ENCODE data around the gene TOLLIP. TPM values are rescaled to one million over a fixed set of nuclear protein-coding genes. Genes with fewer than 3 reads are reported as not detected.

The TOLLIP gene
- total and polyA plus RNA-seq, 2 of the 4 experiments (the other 2 are of a cell fraction): 19.7 to 42.9 TPM

- DNase-seq: no peak
- CTCF ChIA-PET: no interaction called here
Measured at GRCh38 chr11:1232021-1232882, 77.2 kb downstream of the TOLLIP start.

More at GRCh38 chr11:1232021-1232882, 77.2 kb downstream of the TOLLIP start:
- BruUV-seq (replicated peaks): no TSS peak
- no peak overlapping the region for H2AFZ ChIP-seq (replicated peaks; ENCODE audit: low read length, poor library complexity)
- intact Hi-C loops (cut with micrococcal nuclease): no loop called here
- POLR2A ChIA-PET (ENCODE audit: unreplicated experiment): no interaction called here
- no peaks in the 10 kb centered on the region for H3K4me1 ChIP-seq (ENCODE audit: control insufficient read depth, insufficient read depth, low read length)
- H3K9ac ChIP-seq (ENCODE audit: low read depth, low read length): no peak overlapping the region
- no peaks in the 10 kb centered on the region for H3K9me1 ChIP-seq (ENCODE audit: insufficient read depth, low read length)
- dilution Hi-C loops (cut with HindIII; ENCODE audit: low sequenced_read_pairs, unreplicated experiment): no loop called here
- no peak overlapping the region for H4K5ac ChIP-seq (ENCODE audit: low read depth, low read length)
- H4K91ac ChIP-seq (ENCODE audit: insufficient read depth, low read depth, low read length): no peak overlapping the region
- no peak overlapping the region for H3K27ac ChIP-seq (ENCODE audit: insufficient read depth, low read length)
- no peak overlapping the region for H2AK9ac ChIP-seq (replicated peaks; ENCODE audit: low read depth, low read length, poor library complexity)
- no peak overlapping the region for H2BK120ac ChIP-seq (ENCODE audit: low read depth, low read length)
- no peak overlapping the region for H4K8ac ChIP-seq (ENCODE audit: low read depth in 2 of 2, low read length in 2 of 2)
- no peak overlapping the region for H3K4me2 ChIP-seq (ENCODE audit: low read depth, low read length)
- WGBS, 2 experiments (ENCODE audit: extremely low coverage in 2 of 2, insufficient read length in 1 of 2): 80% methylated on average over 16 of the region's 46 CpGs; no CpG with 5 or more reads in 1 of the 2 experiments
- TF ChIP-seq RCOR1 (IDR thresholded peaks at IDR 0.05; ENCODE audit: insufficient replicate concordance, low read length): no peak
- TF ChIP-seq SMC3 (IDR thresholded peaks at IDR 0.05; ENCODE audit: low read depth, low read length): no peak
- no peak for TF ChIP-seq NFE2L2 (IDR thresholded peaks at IDR 0.05; ENCODE audit: low read depth, low read length)
- TF ChIP-seq MAFK (IDR thresholded peaks at IDR 0.05; ENCODE audit: low read depth, low read length): no peak
- no peak for TF ChIP-seq CEBPB (IDR thresholded peaks at IDR 0.05; ENCODE audit: low read depth, low read length)
- no peak for TF ChIP-seq MAZ (IDR thresholded peaks at IDR 0.05; ENCODE audit: borderline replicate concordance, low read depth, low read length)
- no peak for TF ChIP-seq USF2 (IDR thresholded peaks at IDR 0.05; ENCODE audit: low read depth, low read length)
- TF ChIP-seq BHLHE40 (IDR thresholded peaks at IDR 0.05; ENCODE audit: low read depth, low read length): no peak
- TF ChIP-seq, protein P1, sequence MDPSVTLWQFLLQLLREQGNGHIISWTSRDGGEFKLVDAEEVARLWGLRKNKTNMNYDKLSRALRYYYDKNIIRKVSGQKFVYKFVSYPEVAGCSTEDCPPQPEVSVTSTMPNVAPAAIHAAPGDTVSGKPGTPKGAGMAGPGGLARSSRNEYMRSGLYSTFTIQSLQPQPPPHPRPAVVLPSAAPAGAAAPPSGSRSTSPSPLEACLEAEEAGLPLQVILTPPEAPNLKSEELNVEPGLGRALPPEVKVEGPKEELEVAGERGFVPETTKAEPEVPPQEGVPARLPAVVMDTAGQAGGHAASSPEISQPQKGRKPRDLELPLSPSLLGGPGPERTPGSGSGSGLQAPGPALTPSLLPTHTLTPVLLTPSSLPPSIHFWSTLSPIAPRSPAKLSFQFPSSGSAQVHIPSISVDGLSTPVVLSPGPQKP (IDR thresholded peaks at IDR 0.05; ENCODE audit: borderline replicate concordance, low read depth, low read length): no peak
- TF ChIP-seq RAD21 (IDR thresholded peaks at IDR 0.05; ENCODE audit: low read length): no peak
- no peak for TF ChIP-seq RFX5 (IDR thresholded peaks at IDR 0.05; ENCODE audit: low read depth, low read length)
- TF ChIP-seq CTCF (conservative IDR thresholded peaks at IDR 0.05; ENCODE audit: low read depth, low read length): no peak
- in situ Hi-C loops (cut with MboI; ENCODE audit: low sequenced_read_pairs): no loop called here
- no peak overlapping the region for H3K18ac ChIP-seq (ENCODE audit: low read depth, low read length)
- H2BK20ac ChIP-seq (ENCODE audit: low read depth, low read length): no peak overlapping the region
- ATAC-seq (ENCODE audit: low read depth): no peak
- H3K9me3 ChIP-seq (ENCODE audit: control insufficient read depth, insufficient read depth, low read length): no peaks in the 10 kb centered on the region
- no peak overlapping the region for H3K56ac ChIP-seq (ENCODE audit: extremely low read depth, insufficient read depth, low read length)
- H2BK5ac ChIP-seq (ENCODE audit: low read depth, low read length, poor library complexity, severe bottlenecking): no peak overlapping the region
- H3K4ac ChIP-seq (ENCODE audit: low read depth, low read length): no peak overlapping the region
- no peak overlapping the region for H3K23ac ChIP-seq (ENCODE audit: low read depth, low read length)
- no peaks in the 10 kb centered on the region; the same call in 1 of the 2 replicates for H4K20me1 ChIP-seq (ENCODE audit: insufficient read depth, low read length)
- H2BK15ac ChIP-seq (ENCODE audit: low read depth, low read length): no peak overlapping the region
- no peak overlapping the region for H3K4me3 ChIP-seq (ENCODE audit: insufficient read depth, low read depth, low read length)
- H3K79me1 ChIP-seq (ENCODE audit: low read depth in 1 of 2, low read length in 2 of 2): no peaks in the 10 kb centered on the region
- no peak overlapping the region for H3K14ac ChIP-seq (replicated peaks; ENCODE audit: low read depth, low read length)
- no peak overlapping the region for H2AK5ac ChIP-seq (ENCODE audit: low read depth, low read length)
- no peaks in the 10 kb centered on the region for H3K36me3 ChIP-seq (ENCODE audit: control insufficient read depth, insufficient read depth, low read length)
- no peaks in the 10 kb centered on the region; the same call in 1 of the 2 replicates for H3K27me3 ChIP-seq (ENCODE audit: control insufficient read depth, insufficient read depth, low read length)

Data from IMR-90 (cell line).